GM19455 (cell line): ENCODE data around the gene CABLES2.

ENCODE experiments used
- ATAC-seq: cut with Tn5 transposase; IDR thresholded peaks from one replicate; pipeline ENCODE4 v1.9.1; 2021; ENCODE audit not compliant: unreplicated experiment

CABLES2 gene

DNA sequence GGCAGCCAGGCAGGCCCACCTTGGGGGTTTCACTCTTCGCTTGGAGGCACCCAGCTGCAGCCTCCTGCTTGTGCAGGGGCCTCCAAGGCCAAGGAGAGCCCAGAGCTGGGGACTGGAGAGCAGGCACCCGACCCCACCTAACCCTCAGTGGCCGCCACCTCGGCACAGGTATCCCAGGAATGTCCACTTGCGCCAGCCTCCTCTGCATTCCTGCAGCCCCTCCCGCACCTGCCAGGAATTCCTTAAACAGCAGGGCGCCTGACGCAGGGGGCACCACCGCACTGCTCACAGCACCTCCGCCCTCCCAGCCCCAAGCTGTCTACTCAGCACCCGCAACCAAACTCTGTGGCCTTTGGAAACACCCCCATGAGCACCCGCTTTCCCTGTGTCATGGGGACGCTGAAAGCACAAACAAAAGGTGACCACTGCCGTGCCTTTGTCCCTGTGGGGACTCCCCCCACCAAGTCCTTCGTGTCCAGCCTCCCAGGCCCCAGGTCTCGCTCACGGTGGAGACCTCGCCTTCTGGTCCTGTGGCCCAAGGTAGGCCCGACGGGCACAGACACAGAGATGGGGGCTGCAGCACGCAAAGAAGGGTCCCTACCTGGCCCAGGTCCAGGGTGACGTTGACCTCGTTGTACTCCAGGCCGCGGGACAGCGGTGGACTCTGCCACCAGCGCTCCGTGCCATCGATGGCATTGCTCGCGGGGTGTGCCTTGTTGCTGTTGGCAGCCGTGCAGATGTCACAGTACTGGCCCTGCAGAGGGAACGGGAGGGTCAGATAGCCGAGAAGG lies 45.1 kb downstream of the CABLES2 start:
- no peak for ATAC-seq

DNA sequence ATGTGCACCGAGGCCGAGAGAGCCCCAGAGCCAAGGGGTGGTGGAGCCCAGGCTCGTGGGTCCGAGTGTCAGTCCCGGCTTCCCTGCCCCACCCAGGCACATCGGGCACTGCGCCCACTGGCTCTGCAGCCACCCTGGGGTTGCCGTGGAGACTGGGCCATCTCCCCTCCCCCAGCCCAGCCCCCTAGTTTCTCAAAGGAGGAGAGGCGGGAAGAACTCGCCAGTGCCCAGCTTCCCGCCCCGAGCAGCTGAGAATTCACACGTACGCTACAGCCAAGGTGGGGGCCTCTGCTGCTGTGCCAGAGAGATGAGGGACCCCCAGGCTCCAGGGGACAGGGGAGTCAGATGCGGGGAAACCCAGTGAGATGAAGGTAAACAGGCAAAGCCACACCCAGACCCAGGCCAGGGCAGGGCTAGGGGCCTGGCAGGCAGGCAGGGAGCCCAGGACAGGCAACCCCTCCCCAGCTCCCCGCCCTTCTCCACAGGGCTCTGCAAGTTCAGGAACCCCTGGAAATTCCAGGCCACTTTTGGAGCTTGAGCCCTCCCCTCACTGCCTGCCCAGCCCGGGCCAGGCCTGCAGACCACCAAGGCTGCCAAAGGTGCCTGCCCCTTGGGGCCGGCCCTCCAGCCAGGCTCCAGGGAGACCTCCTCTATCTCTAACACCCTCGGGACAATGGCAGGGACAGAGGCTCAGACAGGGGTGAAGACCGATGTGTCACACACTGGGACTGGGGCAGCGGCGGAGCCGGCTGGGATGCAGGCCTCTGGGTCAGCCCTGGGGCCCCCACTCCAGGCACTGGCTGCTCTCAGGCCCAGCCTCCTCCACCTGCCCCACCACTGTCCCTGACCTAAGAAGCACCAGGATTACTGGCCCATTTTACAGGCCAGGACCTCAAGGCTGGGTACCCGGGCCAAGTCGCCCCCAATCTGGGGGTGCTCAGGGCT lies 46.0 kb downstream of the CABLES2 start:
- no peak for ATAC-seq

DNA sequence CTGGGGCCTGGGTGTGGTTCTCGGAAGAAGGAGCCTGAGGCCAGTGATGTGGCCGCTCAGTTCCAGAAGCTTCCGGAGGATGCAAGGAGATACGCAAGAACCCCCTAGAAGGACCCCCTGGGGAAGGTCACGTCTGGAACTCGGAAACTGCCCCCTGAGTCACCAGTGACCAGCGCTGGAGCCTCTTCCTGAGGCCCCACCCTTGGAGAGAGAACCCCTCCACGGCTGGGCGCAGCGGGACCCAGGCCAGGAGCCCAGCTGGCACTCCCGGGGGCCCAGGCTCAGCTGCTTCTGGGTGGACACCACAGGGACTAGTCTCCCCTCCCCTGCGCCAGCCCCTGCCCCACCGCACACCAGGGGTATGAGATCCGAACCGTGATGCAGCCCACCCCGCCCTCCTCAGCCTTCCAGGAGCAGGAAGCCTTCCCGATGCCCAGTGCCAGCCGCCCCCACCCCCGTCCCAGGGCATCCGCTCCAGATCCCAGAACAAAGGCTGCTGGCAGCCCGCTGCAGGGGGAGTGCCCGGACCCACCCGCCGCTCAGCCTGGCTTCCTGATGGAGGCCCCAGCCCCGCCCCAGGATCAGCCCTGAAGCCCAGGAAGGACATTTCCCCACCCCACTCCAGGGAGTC lies 47.5 kb downstream of the CABLES2 start:
- ATAC-seq, result no peak

DNA sequence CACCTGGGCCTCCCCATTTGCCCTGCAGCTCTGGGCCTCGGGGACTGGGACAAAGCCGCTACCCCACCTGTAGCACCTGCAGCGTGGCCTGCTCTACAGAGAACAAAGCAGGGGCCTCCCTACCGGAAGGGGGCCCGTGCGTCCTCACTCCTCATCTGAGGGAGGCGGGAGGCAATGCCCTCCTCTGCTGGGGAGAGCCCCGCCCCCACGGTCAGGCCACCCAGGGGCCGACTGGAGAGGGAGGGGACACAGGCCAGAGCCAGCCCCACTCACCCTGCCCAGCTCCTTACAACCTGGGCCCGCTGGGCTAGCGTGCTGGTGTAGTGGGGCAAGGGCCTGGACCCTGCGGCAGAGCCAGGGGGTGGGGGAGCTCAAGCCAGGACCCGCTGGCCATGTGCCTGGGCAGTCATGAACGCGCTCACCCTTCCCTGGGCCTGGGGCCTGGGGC lies 48.0 kb downstream of the CABLES2 start:
- no peak for ATAC-seq

DNA sequence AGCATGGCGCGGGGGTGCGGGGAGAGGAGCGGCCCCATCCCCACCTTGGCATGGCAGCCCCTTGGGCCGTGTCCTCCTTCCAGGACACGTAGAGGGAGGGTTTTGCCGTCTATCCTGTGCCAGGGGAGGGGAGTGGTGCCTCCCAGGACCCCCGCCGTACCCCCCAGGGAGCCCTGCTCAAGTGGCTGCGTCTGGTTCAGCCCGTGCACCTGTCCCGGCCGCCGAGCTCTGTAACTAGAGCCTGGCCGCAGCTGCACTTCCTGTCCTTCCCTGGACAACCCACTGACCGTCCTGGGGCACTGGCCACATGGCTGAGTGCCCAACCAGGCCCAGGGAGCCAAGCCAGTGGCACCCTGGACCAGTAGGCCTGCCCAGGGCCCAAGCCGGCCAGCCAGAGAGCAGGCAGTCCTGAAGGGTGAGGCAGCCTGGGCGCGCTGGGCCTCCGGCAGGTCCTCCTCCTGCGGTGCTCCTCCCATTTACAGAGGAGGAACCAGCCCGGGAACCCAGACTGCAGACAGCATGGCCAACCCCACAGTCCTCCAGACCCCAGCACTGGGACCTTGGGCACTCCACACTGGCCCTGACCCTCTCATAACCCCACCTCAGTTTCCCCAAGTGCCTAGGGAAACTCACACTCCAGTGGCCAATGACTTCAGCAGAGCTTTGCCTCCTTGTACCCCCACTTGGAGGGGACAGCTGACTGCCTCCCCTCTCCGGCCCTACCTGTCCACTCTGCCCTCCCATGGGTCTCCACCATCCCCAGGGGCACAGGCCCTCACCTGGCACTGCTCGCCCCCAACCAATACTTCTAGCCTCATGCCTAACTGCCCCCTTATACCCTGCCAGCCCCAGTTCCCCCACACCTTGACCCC lies 48.7 kb downstream of the CABLES2 start:
- ATAC-seq, result no peak

DNA sequence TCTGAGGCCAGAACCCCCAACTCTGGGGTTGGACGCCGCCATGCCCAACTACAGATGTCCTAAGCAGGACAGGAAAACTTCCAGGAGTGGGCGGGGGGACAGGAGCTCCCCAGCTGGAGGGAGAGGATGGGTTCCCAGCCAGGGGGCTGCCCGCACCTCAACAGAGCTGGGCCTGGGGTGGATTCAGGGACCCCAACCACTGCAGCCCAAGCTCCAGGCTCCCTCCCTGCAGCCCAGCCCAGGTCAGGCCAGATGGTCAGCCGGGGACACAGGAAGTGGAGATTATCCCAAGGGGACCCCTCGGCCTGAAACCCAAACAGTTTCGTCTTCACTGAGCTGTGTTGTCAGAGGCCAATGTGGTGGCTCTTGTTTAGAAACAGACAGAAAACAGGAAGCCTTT lies 49.4 kb downstream of the CABLES2 start:
- ATAC-seq, result no peak

DNA sequence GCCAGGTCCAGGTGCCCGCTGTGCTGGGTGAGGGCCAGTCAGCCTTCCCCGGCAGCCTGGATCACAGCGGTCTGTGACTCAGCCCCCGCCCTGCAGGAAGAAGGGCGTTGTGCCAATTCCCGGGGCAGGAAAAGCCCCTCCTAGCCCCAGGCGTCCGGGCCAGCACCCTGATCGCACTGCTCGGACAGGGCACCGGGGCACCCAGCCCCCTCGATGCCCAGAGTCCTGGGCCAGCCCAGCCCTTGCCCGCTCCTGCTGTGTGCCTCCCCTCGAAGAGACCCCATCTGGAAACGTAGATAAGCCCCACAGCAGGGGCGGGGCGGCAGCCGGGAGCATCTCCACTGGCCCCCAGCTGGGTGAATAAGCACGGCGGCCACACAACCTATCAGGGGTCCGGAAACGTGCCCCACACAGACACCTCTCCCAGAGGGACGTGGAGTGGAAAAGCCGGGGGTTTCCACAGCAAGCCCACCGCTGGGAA lies 49.9 kb downstream of the CABLES2 start:
- no peak for ATAC-seq

DNA sequence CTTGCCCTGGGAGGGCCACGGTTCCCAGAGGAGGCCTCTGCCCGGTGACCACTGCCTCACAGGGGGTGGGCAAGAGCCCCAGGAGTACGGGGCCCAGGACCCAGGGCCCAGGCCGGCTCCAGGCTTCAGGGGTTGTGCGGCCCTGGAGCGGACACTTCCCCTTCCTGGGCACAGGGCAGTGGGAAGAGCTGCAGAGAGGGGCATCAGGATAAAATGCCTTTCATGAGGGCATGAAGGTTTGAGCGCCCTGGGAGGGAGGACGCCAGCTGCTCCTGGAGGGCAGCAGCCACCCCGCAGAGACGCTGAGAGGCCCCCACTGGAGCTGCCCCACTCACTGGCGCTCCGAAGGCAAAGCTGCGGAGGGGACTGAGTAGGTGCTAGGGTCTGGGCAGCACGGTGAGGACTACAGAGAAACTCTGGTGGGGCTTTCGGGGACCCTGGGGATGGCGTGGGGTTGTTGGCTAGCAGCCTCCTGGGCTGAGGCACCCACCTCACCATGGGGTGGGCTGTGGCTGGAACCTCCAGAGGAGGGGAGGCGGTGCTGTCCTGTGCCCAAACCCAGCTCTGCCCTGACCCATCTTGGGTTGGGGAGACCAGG lies 50.4 kb downstream of the CABLES2 start:
- ATAC-seq, result no peak

DNA sequence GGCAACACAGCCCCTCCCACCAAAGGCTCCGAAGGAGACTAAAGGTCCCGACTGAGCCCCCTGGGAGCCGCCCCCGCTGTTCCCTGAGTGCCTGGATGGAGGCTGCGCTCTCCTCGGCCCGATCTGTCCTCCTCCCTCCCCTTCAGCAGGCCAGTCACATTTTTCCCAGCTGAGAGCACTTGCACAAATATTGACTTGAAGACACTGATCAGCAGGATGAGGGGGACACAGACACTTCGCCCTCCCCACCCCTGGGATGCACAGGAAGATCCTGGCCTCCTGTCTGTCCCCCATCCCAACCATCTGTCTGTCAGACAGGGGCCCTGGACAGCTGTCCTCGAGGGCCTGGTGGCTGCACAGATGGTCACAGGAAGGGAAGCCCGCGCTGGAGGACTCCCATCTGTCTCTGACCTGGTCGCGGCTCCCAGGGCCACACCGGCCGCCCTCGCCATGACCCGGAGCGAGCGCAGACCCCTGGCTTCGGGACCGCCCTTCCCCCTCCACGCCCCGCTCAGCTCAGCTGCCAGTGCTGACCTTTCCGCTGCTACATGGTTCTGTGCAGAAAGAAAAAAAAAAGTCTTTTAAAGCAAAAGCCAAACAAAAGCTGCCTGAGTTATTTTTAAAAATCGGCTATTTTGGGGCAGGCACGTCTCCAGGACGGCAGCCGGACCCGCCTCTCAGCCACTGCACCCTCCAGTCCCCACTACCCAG lies 51.1 kb downstream of the CABLES2 start:
- ATAC-seq, result no peak

DNA sequence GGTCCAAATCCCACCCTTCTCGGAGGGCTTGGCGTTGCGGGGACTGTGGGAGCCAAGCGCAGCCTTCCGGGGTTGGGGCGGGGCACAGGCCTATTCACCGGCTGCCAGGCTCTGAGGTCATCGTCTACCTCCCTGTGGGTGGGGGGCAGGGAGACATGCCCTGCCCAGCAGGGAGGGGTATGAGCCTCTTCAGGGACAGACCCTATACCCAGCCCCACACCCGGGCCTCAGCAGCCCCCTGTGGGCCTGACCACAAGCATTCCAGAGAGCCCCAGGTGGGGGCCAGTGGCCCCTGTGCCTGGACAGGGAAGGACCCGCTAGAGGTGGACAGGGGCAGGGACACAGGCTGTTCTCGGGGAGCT lies 51.6 kb downstream of the CABLES2 start:
- no peak for ATAC-seq

DNA sequence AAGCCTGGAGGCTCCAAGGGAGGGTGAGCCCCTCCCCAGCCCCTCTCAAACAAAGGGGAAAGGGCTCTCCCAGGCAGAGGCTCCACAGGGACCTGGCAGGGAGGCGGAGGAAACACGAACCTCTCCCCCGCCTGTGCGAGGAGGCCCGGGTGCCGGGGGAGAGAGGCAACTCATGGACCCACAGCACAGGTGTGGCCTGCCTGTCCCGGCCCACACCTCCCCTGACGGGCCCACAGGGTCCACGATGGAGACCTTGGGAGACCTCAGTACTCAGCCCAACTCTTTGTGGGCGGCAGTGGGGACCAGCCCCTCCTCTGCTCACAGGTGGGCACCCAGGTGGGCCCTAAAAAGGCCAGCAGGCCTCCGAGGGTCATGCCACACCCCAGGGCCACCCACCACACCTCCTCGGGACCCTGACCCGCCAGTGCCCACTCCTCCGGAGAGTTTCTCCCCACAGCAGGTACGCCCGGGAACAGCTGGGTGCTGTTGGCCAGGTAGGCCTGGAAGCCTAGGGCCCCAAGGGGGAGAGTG lies 52.2 kb downstream of the CABLES2 start:
- ATAC-seq, result no peak

DNA sequence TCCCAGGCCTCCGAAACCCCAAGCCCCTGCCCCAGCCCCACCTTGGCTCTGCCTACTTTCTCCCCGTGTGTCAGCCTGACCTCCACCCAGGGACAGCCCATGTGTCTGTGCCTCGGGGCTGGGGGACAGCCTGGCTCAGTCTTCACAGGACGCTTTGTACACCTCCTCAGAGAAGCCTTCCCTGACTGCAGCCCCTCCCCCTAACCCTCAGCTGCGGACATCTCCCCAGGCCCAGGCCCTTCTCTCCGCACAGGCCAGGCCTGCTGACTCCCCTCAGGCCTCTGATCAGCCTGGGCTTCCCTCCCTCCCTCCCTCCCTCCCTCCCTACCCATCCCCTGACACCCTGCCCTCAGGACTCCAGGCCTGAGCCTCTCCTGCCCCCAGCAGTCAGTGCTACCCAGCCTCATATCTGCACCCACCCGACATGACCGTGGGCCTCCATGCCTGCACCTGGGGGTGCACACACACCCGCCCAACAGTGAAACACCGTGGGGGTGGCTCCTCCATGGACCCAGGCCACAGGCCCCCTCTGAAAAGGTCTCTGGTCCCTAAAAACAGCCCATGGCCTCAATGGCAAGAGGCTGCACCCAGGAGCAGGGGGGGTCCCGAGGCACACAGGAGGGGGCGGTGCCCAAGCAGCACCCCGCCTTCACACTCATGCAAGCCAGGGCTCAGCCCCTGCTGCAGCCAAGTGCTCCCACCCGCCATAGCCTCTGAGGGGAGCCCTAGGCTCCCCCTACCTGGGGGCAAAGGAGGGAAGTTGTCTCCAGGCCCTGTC lies 52.9 kb downstream of the CABLES2 start:
- ATAC-seq, result no peak

DNA sequence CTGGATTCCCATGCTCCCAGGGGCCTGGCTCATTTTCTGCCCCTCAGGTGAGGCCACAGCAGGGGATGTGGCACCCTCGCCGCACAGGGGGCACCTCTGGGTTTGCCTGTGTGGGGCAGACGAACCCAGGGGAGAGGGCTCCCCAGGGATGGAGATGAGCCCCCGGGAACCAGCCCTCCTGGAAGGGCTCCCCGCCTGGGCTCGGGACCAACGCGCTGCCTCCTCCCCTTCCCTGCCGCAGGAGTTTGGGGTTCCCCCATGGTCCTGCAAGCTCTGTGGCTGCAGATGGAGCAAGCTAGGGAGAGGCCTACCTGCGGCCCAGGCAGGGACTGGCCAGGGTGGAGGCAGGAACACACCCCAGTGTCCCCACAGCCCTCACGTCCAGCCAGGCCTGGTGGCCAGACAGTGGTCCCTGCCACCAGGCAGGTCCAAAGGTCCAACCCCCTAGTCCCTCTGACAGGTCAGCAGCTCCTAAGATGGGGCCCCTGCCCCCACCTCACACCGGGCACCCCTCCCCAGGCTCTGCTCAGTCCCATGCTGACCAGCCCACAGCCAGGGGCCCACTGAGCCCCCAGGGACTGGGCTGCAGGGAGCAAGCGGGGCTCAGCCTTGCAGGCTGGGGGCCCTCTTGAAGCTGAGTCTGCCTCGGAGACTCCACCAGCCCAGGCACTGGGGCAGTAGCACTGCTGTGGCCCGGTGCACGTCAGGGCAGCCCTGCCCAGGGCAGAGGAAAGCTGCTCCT lies 53.6 kb downstream of the CABLES2 start:
- ATAC-seq, result no peak

DNA sequence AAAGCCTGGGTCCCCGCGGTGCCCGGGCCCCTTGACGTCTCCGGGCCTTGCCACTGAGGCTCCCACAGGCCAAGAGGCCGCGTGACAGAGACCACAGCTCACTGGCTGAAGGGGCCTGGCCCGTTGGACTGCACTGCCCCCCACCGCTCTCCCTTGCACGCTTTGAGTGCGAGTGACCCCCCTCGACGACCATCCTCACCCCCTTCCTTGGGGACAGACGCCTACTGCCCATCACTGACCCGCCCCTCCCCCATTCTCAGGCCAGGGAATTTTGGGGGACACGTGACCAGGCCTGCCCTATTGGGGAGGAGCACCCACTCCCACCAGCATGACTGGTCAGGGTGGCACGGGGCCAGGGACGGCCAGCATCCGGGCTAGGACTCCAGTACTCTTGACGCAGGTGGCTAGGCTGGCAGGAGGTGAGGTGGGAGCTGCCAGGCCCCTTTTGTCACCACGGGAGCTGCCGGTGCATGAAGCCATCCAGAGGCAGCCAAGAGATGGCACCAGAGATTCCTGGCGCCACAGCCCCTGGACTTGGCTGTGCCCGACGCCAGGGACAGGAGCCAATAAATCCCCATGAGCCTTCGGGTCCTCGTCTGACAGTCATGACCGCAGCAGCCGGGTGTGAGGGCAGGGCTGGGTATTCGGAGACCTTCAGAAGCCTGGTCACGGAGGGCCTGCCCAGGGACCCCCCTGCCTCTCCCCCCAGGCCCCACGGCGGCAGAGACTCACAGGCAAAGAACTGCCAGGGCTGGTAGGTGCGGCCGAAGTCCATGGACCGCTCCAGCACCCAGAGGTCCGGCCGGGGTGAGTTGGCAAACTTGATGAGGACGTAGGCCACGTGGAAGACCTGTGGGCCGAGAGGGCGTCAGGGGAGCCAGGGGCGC lies 54.4 kb downstream of the CABLES2 start:
- no peak for ATAC-seq

DNA sequence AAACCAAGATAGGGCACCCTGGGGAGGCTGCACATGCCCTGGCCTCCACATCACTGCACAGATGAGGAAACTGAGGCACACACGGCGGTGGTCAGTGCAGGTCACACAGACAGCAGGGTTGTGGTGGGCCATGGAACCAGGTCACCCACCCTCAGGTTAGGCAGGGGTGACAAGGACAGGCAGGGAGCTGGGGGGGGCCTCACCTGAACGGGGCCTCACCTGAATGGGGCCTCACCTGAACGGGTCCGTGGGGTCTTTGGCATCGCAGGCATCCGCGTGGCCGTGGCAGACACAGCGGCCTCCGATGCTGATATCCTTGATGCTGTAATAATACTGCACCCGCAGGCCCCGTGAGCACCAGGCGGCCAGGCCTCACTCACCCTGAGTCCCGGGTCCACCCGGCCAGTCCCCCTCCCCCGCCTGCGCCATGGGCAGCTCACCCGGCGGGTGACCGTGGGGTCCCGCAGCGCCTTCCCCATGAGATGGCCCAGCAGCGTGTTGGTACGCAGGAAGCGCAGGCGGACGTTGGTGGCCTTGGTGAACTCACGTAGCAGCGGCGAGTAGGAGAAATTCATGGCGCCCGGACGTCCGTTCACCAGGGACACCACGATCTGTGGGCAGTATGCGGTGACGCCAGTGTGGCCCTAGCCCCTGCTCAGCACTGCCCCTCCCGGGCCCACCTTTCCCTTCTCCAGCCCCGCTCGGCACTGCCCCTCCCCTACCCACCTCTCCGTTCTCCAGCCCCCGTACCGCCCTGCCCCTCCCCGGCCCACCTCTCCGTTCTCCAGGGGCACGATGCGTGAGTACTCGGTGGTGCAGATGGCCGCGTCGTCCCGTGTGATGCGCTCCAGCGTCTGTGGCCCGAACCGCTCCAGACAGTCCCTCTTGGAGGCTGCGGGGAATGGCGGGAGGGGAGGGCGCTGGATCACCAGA lies 55.4 kb downstream of the CABLES2 start:
- ATAC-seq, result no peak
